Cardiac fibroblast (primary cell): ENCODE measurements around the gene LAD1.

Experiments used
- DNase-seq, 2 donors: peaks; one replicate each; pipeline versions ENCODE4 v3.0.0 to v3.0.0-alpha.2; 2010; ENCODE audit warnings: low read depth in 2 of 2
- H3K4me3 ChIP-seq, 2 donors: replicated peaks in 1 of 2; 1 replicate in 1 of 2; 2 replicates in 1 of 2; pipeline ENCODE4 v1.5.1; 2011; ENCODE audit warnings: low read depth in 2 of 2, low read length in 2 of 2, mild to moderate bottlenecking in 2 of 2, moderate library complexity in 1 of 2
- CTCF ChIP-seq: IDR thresholded peaks from one replicate; pipeline ENCODE4 v1.5.1; 2011; ENCODE audit warnings: low read depth, mild to moderate bottlenecking, low read length, inconsistent platforms

The LAD1 gene

GRCh38 chr1:201399018-201399351 is at the start of gene LAD1:
Gene LAD1, minus strand, starts transcription at chr1:201399324. Its CDS starts 18 bp downstream, at chr1:201399306.
- no peak for DNase-seq
- H3K4me3 ChIP-seq: no peak within 1 kb of the TSS
- no peak for TF ChIP-seq CTCF

GRCh38 chr1:201447903-201448871 is 49.1 kb upstream of the LAD1 start:
- peak; percentile 83 to 87 for DNase-seq
- H3K4me3 ChIP-seq: no peak overlapping the region

GRCh38 chr1:201445310-201445709 is 46.2 kb upstream of the LAD1 start:
- H3K4me3 ChIP-seq: no peak overlapping the region
- TF ChIP-seq CTCF: no peak
- no peak for DNase-seq

More at GRCh38 chr1:201447903-201448871, 49.1 kb upstream of the LAD1 start:
- peak; percentile 87 for TF ChIP-seq CTCF

GRCh38 chr1:201444792-201445191 is 45.7 kb upstream of the LAD1 start:
- peak in 1 of 2 donors; percentile 51 for DNase-seq
- TF ChIP-seq CTCF: no peak
- no peak overlapping the region for H3K4me3 ChIP-seq

GRCh38 chr1:201443747-201444146 is 44.6 kb upstream of the LAD1 start:
- DNase-seq: no peak
- no peak for TF ChIP-seq CTCF
- H3K4me3 ChIP-seq: no peak overlapping the region

- no peak for DNase-seq
- no peak overlapping the region for H3K4me3 ChIP-seq
- no peak for TF ChIP-seq CTCF
Measured at GRCh38 chr1:201436969-201437368, 37.8 kb upstream of the LAD1 start.
